DND-41 (cell line): Measurements from ENCODE around the gene SLC25A39.

Experiments used
- CTCF ChIP-seq: IDR thresholded peaks from 2 replicates; pipeline ENCODE4 v1.5.1; 2012; ENCODE audit warnings: borderline replicate concordance, low read length, moderate library complexity, mild to moderate bottlenecking; ENCODE audit not compliant: poor library complexity, severe bottlenecking; ENCODE audit errors: extremely low read depth
- EZH2 ChIP-seq: IDR thresholded peaks from 3 replicates; pipeline ENCODE4 v1.6.1; 2012; ENCODE audit warnings: borderline replicate concordance, low read depth, mild to moderate bottlenecking, moderate library complexity, low read length, inconsistent platforms; ENCODE audit not compliant: severe bottlenecking

DNA sequence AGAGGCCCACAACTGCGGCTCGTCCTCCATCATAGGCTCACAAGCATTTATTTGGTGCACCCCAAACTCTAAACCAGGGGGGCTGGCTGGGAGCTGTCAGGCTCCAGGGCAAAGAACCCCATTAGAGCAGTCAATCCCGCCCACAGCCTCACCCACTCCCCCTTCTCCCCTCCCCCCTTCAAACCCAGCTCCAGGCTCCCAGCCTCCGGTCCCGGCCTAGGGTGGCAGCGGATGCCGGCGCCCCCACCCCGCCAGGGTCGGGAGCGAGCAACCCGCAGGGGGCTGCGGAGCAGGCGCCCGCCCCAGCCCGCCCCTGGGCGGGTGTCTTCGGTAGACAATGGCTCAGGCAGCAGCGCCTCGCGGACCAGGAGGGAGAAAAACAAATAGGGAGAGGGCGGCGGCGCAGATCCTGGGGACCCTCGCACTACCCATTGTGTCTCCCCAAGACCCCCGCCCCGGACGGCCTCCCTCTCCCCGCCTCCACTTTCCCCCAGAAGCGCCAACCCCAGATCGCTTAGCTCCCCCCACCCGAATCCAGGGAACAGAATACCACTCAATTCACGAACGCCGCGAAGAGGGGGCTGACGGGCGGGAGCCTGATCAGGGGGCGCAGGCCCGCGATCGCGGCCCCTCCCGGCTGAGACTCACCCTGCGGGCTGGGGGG lies 38.5 kb upstream of the SLC25A39 start:
- TF ChIP-seq CTCF, result no peak
- no peak for TF ChIP-seq EZH2
